GM19467 (cell line): ENCODE data around the gene PLD5.
"Not testable (repeated sequence)": the region's sequence is repeated elsewhere in the genome, so short reads cannot be mapped to it uniquely, and the experiment has no call there.

Experiments
- ATAC-seq: cut with Tn5 transposase; IDR thresholded peaks from one replicate; pipeline ENCODE4 v1.9.1; 2021; ENCODE audit warnings: mild to moderate bottlenecking, moderate library complexity; ENCODE audit not compliant: unreplicated experiment

PLD5 gene

DNA sequence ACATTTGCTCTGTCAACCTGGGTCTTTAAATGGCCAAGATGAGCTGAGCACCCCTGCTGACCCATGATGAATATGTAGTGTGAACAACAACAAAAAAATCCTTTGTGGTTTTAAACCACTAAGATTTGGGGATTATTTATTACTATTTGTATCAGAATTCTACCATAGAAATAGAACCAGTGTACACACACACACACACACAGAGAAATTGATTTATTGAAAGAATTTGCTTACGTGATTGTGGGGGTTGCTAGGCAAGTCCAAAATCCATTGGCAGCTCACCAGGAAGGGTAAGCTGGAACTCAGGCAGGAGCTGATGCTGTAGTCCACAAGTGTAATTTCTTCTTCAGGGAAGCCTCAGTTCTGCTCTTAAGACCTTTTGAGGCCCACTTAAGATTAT, 443.1 kb downstream of the PLD5 start:
- no peak for ATAC-seq

DNA sequence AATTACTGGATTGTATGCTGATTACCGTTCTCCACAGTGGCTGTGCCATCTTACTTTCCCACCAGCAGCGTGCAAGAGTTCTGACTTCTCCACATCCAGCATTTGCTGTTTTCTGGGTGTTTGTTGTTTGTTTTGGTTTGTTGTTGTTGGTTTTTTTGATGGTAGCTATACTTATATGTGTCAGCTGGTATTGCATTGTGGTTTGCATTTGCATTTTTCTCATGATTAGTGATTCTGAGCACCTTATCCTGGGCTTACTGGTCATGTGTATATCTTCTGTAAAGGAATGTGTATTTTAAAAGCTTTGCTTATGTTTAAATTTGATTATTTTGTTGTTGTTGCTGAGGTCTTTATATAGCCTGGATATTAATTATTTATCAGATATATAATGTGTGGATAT, 458.7 kb downstream of the PLD5 start:
- no peak for ATAC-seq

DNA sequence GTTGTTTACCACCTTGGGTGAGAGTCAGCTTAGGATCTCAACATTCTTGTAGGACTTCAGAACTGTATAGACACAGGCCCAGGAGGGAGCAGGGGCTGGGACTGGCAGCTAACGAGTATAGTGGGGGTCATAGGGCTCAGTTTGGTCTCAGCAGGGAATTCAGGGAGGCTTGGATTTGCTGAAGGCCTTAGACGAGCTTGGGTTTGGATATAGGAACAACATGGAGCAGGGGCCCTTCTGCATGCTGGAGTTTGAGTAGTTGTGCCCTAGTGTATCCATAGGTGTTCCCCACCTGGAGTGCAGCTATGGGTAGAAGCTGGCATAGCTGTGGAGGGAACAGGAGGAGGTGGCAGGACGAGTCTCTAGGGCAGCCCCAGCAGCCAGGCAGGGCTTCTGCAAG, 462.2 kb downstream of the PLD5 start:
- ATAC-seq: no peak

DNA sequence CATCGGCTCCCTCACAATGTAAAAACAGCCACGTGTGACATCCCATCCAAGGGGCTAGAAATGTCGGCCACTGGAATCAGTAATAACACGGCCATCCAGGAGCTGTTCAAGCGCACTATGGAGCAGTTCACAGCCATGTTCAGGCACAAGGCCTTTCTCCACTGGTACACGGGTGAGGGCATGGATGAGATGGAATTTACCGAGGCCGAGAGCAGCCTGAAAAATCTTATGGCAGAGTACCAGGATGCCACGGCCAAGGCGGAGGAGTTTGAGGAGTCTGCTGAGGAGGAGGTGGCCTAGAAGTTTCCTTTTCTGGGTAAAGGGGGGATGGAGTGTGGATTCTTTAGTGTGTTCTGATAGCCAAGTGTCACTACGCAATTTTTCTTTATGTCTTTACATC, 464.5 kb downstream of the PLD5 start:
- ATAC-seq: no peak

DNA sequence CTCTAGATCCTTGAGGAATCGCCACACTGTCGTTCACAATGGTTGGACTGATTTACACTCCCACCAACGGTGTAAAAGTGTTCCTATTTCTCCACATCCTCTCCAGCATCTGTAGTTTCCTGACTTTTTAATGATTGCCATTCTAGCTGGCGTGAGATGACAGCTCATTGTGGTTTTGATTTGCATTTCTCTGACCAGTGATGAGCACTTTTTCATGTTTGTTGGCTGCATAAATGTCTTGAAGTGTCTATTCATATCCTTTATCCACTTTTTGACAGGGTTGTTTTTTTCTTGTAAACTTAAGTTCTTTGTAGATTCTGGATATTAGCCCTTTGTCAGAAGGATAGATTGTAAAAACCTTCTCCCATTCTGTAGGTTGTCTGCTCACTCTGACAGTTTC, 465.9 kb downstream of the PLD5 start:
- ATAC-seq: peak; percentile 89

DNA sequence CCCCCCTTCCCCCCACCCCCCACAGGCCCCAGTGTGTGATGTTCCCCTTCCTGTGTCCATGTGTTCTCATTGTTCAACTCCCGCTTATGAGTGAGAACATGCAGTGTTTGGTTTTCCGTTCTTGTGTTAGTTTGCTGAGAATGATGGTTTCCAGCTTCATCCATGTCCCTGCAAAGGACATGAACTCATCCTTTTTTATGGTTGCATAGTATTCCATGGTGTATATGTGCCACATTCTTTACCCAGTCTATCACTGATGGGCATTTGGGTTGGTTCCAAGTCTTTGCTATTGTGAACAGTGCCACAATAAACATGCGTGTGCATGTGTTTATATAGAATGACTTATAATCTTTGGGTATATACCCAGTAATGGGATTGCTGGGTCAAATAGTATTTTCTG, 466.3 kb downstream of the PLD5 start:
- not testable (repeated sequence) for ATAC-seq

DNA sequence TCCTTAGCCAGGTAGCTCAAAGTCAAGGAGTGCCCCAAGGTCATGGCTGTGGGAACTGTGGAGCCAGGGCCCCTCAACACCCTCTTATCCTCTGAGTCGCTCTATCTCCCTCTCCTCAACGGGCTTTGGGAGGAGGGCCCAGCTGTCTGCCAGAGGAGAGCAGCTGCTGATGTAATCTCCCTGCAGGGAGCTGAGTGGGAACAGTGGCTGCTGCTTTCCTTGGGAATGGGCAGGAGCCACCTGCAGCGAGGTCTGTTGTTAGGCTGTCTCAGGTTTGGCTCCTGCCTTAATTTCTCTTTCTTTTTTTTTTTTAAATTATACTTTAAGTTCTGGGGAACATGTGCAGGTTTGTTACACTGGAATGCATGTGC, 466.8 kb downstream of the PLD5 start:
- ATAC-seq: no peak

DNA sequence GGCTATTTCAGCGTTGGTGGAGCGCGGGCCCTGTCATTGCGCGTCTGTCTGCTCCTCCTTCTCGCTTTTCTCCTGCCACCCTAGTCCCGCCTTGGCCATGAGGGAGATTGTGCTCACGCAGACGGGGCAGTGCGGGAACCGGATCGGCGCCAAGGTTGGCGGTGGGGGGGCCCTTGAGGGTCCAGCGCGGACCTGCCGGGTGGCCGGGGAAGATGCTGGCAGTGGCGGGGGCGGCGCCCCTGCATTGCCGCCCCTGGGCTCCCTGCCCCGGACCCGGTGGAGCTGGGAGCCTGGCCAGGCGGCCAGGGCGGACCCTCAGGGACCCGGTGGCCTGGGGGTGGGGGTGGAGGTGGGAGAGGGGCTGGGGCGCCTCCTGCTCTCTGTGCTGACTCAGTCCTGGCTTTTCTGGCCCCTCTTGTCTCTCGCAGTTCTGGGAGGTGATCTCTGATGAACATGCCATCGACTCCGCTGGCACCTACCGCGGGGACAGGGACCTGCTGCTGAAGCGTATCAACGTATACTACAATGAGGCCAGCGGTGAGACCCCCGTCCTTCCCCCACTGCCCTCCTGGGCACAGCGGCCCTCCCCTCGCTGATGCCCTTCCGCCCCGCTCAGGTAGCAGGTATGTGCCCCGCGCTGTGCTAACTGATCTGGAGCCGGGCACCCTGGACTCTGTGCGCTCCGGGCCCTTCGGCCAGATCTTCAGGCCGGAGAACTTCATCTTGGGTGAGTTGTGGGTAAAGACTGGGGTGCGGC, 467.3 kb downstream of the PLD5 start:
- no peak for ATAC-seq

DNA sequence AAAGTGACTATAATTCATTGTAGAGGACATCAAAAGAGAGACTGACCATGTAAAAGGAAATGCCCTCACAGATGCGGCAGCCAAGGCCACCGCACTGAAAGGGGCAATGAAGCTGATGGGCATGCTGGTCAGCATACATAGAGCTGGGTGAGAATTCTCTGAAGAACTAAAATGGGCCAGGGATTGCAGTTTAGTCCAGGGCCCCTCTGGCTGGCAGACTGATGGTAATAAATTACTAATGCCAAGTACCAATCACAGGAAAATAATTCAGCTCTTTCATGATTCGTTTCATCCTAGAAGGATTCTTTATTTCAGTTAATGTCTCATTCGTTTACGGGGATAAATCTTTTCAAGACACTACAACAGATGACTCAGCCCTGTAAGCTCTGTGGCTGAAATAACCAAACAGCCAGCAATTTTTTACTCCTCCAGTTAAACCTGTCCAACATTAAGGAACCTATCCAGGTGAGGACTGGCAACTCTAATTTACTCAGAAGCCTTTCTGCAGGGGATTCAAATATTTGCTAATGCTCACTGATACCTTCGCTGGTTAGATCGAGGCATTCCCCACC, 468.7 kb downstream of the PLD5 start:
- no peak for ATAC-seq

DNA sequence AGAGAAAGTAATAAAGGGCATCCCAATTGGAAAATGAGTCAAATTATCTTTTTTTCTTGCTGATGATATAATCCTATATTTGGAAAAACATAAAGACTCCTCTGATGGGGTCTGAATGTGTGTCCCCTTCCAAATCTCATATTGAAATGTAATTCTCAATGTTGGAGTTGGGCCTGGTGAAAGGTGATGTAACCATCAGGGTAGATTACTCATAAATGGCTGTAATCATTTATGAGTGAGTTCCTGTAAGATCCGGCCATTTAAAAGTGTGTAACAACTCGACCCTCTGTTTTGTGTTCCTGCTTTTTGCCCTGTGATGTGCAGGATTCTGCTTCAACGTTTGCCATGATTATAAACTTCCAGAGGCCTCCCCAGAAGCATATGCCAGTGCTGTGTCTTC, 481.3 kb downstream of the PLD5 start:
- ATAC-seq: no peak

DNA sequence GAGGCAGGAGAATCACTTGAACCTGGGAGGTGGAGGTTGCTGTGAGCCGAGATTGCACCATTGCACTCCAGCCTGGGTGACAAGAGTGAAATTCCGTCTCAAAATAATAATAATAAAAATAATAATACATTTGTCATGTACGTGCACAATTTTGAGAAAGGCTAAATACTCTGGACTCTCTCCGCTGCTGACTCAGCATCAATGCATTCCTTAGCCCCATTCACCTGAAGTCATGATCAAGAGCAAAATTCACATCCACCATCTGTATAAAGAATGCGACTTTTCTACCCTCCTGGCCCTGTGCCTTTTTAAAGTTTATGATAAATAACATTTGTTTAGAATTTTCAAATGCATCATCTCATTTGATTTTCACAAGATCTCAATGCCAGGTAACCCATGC, 490.1 kb downstream of the PLD5 start:
- ATAC-seq: no peak

DNA sequence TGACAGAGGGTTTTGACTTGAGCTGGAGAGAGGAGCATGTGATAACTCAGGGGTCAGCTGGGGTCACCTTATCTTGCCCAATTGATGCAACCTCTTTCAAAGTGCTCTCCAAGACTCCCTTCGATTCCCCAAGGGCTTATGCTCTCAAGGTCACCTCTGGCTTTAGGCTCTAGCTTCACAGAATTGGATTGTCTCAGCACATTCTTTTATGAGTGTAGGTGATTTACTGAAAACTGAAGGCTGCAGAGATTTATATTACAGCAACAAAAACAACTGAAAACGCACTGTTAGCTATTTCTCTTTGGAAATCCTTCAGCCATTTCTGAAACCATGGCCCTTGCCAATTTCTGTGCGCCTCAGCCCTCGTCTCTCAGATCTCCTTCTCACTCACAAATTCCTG, 491.1 kb downstream of the PLD5 start:
- ATAC-seq: no peak
